Stimulated activated CD4-positive, alpha-beta T cell treated with anti-CD3 and anti-CD28 coated beads, Interleukin-1b, Interleukin-23, amount 100 ng/mL, for 24 hours (primary cell): ENCODE results near the gene VAMP8.
"Not testable (repeated sequence)": the region's sequence is repeated elsewhere in the genome, so short reads cannot be mapped to it uniquely, and the experiment has no call there.

Experiments used
- DNase-seq, 4 experiments: peaks; one replicate each; pipeline ENCODE4 v3.0.0-alpha.2; 2020; ENCODE audit warnings: low read depth in 4 of 4, low spot score in 1 of 4

Gene VAMP8

DNA sequence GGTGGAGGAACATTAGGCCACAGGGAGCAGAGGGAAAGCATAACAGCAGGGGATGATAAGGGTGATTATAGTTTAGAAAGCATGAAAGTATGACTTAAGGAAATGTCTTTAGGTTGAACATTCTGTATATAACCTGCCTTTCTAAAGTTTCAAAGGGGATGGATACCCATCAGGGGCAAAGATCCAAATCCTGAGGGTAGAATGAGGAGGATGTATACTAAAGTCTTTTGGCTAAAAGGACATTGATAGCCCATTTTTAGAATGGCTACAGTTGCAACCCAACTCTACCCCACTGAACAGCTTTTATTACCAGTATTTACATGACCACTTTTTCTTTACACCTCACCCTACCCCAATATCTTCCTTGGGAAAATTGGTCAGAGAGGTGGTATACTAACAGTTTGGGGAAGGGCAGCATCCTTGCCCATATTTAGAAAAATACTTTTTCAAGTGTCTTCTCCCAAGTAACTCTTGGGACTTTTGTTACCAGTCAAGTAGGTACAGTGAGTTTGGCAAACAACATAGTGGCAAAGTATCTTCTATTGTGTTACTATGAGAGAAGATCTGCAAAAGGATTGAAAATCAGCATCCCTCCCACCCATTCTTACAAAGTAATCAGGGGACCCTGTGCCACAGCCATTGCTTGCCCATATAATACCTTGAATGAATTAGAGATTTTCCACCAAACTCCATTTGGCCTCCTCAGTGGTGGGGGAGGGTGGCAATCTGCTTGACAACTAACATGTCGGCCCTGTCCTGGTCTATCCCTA is 30.1 kb upstream of the VAMP8 start:
- no peak for DNase-seq

DNA sequence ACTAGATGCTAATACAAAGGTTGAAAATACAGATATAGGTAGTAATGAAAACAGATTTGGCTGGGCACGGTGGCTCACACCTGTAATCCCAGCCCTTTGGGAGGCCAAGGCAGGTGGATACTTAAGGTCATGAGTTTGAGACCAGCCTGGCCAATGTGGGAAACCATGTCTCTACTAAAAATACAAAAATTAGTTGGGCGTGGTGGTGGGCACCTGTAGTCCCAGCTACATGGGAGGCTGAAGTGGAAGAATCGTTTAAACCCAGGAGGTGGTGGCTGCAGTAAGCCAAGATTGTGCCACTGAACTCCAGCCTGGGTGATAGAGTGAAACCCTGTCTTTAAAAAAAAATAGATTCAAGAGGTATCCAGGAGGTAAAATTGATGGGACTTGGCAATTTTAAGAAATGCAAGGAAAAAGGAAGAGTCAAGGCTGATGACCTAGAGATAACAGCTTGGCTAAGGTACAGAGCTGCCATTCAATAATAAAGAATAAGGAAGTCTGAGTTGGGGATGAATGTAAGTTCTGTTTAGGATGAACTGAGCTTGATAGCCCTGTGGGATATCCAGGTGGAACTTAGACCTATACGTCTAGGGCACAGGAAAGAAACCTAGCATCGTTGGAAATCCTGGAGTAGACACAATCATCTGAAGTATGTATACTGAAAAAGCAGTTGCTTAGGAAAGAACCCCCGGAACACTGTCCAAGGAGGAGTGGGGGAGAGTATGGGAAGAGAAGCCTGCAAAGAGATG is 29.4 kb upstream of the VAMP8 start:
- DNase-seq: no peak

DNA sequence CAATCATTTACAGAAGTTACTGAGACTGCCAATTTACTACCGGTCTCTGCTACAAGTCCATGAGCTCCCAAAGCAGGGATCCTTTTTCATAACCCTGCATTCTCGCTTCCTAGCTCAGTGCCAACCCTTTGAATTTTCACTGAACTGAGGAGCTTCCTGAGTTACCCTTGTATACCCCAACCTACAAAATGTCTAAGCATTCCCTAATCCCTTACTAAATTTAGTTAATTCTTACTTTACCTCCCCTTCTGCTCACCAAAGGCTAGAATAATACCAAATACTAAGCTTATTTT is 28.8 kb upstream of the VAMP8 start:
- no peak for DNase-seq

DNA sequence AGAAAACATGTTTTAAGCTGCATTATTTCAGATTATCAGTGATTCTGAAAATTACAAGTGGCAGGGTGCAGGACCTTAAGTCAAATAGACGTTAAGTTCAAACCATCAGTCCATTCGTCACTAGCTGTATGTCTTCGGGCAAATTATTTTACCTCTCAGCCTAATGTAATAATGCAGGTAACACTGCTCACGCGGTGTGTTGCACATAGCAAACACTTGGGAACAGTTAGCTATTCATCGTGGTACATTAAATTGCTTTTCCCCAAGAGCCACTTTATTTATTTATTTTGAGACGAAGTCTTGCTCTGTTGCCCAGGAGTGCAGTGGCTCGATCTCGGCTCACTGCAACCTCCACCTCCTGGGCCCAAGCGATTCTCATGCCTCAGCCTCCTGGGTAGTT is 28.3 kb upstream of the VAMP8 start:
- no peak for DNase-seq

DNA sequence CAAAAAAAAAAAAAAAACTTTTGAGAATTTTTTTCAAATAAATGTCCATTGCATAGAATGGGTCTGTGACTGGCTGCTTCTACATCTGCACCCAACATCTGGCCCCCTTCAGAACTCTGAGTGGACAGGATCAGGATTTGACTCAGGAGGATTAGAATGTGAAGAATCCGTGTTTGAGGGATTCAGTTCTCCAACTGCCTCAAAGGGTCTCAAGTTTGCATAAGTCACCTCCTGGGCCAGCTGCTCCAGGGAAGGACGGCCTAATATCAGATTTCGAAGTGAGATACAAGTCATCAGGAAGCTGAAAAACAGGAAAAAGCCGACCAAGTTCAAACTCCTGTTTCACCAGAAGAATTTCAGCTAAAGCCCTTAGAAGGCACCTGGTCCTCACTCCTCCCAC is 27.6 kb upstream of the VAMP8 start:
- no peak for DNase-seq

DNA sequence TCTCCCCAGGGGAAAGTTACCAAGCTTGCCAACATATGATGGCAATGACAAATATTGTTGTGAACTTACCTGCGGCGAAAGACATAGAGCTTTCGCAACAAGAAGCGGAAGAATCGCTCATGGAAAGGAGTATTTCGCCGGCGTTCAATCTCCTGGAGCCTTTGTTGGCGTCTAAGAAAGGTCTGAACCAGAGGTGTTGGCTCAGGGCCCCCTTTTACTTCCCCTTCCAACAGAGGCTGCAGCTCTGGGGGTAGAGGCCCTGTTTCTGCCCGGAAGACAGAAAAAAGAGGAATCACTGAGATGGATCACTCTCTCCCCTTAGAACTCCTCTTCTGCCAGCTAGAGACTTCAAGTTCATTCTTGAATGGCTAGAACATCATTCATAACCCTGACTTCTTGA is 26.9 kb upstream of the VAMP8 start:
- no peak for DNase-seq

DNA sequence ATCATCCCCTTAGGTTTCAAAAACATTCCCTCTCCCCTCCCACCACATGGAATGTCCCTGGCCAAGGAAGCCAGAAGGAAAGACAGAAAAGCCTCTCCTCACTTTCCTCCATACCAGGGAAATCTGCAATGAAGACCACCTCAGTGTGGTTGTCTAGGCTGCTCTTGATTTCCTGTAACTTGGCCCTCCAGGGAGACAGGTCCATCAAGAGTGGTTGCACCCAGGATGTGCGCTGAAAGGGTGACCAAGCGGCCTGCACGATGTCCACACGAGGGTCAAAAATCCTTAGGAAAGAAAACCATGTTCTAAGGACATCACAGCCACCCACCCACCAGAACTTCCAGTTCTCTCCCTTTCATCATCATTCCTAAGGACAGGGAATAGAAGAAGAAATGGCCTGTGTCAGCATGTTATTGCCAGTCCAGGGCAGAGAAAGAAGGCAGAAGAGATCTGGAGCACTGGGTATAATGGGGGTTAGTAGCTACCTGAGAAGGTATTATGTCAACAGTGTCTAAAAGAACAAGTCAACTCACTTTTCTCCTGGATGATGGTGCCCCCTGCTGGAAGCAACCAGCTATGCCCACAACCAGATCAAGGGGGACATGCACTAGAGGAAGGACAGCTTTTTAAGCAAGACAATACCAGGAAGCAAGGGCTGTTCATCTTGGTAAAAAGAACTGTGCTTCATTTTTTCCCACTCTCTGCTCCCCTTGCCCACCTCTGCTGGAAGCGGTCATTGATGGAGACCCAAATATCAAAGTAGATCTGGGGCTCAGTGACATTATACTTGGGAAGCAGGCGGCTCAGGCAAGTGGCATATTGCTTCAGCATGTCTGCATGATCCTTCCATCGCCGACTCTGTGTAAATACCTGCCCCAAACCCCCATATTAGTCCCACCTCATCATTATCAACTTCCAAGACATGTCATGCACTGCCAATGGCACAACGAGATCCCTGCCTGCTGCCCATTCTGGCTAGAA is 25.4 kb upstream of the VAMP8 start:
- peak; percentile 73 to 79 (median 75) for DNase-seq

DNA sequence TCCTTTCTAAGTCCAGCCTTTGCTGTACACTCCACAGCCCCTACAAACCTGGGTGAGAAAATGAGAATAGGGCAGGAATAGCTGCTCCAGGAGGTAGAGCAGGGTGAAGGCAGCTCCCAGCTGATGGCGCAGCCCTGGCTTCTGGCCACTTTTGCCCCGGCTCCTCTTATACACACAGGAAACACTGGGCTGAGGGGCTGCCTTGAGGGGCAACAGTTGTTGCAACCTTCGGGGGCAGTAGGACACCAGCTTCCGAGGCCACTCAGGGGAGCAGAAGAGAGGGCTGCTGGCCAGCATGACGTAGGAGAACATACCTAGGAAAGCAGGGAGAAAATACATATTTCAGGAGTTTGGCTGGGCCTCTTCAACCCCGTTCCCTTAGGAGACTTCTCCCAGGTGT is 24.2 kb upstream of the VAMP8 start:
- no peak for DNase-seq

DNA sequence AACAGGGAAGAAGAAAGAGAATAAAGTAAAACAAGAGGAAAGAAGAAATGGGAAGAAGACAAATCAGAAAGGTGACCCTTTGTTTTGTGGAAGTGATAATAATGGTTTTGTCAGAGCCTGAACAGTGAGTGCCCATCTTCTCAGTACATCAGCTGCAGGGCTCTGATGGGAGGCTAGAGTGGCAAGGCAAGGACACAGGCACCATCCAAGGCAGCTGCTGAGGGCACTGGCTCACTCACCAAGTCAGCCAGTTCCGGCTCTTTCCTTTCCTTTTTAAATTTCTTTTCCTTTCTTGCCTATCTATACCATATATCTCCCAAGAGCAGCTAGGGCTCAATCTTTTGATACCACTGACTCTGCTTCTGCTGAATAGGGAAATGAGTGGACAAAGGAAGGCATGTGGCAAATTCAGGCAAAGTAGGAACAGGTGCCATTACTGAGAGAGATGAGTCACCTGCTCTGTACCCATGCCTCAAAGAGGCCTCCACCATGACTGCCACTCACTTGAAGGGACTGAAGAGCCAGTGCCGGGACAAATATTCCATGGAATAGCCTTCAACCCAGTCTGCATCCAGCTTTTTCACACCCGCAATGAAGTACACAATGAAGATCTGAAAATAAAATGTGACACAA is 22.3 kb upstream of the VAMP8 start:
- no peak for DNase-seq

DNA sequence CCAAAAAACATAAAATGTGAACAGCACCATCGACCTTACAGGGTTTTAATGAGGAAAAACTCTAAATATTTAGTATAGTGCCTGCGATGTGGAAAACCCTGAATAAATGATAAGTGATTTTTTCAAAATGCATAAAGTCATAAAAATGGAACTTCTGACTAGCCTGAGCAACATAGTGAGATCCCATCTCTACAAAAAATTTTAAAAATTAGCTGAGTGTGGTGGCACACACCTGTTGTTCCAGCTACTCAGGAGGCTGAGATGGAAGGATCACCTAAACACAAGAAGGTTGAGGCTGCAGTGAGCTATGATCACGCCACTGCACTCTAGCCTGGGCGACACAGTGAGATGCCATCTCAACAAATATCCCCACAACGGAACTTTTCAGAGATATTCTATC is 20.3 kb upstream of the VAMP8 start:
- DNase-seq: no peak

DNA sequence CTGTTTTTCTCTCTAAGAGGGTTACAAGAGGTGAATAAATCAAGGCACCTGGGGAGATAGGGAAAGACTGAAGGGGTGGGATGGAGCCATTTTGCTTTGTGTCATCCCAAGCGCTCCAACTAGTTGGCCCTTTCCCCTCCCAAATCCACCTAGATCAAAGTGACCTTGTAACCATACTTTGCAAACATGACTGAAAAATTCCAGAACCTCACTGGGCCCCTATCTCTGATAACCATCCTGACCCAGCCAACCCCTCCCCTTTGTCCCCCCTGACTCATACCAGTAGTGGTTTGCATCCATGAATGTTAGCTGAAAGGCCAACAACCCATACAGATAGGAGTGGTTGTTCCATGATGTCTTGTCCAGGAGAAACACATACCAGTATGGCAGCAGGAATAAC is 19.2 kb upstream of the VAMP8 start:
- no peak for DNase-seq

DNA sequence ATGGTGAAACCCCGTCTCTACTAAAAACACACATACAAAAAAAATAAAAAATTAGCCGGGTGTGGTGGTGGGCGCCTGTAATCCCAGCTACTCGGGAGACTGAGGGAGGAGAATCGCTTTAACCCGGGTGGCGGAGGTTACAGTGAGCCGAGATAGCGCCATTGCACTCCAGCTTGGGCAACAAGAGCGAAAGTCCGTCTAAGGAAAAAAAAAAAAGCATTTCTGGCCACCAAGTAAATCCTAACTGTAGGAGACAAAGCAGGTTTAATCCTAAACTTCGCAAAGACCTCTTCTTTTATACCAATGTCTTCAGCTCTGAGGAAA is 17.0 kb upstream of the VAMP8 start:
- not testable (repeated sequence) for DNase-seq

DNA sequence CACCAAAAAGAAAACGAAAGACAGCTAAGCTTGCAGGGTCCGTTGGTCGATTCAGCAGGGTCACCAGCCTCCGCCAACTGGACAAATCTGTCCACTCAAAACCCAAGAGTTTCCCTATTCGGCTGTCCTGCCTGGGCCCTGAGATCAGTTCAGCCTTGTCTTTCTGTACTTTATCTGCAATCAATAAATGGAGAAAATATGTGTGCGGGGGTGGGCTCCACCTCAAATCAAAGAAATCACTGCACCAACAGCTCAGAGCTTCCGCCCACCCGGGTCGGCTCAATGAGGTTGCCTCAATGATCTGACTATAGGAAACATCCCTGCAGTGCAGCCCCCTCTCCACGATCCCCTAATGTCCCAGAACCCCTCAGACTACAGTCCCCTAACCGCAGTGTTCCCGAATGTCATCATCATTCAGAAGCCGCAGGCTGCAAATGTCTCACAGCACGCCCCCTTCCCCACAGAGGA is 16.5 kb upstream of the VAMP8 start:
- no peak for DNase-seq

DNA sequence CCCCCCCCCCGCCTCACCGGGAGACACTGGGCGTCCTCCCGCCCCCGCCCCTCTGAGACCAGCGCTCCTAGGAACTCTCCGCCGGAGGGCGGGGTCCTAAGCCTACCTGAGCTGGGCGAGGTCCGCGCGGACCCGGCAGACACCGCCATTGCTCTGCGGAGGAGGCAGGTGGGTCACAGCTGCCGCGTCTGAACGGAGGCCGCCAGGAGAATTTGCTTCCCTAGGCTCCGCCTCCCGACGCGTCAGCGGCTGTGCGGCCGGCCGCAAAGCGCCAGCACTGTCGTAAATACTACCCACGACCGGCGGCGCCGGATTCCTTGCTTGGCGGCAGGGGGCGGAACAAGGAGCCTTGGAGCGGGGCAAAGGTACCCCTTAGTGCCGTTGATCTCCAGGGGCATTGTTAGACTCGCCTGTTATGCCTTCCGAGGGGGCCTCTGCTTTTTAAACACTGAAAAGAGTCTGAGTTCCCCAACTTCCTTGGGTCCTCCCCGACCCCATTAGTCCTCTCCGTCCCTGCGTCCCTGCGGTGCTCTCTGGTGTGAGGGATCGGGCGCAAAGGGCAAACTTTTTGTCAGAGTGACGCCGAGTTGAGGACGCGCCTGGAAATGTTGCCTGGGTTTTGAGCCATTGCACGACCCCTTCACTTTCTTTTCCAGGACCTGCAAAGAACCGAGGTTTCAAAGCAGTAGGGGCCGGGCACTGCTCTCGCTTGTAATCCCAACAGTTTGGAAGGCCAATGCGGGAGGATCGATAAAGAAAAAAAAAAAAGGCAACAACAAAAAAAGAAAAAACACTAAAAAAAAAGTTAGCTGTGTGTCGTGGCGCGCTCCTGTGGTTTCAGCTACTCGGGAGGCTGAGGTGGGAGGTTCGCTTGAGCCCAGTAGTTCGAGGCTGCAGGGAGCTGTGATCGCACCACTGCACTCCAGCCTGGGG is 15.8 kb upstream of the VAMP8 start, which contains the start of gene GGCX:
TSS of gene GGCX (minus strand) at position 214 of the 933 bp plus-strand sequence. CDS start at position 149, 65 bp downstream.
- DNase-seq: peak; percentile 88 to 94 (median 91)

DNA sequence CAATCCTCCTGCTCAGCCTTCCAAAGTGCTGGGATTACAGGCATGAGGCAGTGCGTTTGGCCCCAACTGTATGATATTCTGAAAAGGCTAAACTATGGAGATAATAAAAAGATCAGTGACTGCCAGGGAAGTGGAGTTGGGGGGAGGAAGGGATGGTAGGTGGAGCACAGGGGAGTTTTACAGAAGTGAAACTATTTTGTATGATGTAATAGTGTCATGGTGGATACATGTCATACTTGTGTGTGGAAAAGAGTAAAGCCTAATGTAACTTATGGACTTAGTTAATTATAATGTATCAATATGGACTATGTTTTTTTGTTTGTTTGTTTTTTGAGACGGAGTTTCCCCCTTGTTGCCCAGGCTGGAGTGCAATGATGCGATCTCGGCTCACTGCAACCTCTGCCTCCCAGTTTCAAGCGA is 13.2 kb upstream of the VAMP8 start:
- DNase-seq: no peak

DNA sequence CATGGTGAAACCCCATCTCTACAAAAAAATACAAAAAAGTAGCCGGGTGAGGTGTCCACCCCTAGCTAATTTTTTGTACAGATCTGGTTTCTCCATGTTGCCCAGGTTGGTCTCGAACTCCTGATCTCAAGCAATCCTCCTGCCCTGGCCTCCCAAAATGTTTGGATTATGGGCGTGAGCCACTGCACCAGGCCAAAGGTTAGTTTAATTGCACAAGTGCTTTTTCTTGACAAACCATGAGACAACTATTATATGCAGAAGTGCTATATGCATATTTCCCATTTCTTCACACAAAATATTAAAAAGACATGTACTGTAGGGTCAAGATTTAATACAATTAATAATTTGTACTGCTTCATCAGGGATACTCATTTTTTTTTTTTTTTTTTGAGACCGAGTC is 11.1 kb upstream of the VAMP8 start:
- DNase-seq: no peak

DNA sequence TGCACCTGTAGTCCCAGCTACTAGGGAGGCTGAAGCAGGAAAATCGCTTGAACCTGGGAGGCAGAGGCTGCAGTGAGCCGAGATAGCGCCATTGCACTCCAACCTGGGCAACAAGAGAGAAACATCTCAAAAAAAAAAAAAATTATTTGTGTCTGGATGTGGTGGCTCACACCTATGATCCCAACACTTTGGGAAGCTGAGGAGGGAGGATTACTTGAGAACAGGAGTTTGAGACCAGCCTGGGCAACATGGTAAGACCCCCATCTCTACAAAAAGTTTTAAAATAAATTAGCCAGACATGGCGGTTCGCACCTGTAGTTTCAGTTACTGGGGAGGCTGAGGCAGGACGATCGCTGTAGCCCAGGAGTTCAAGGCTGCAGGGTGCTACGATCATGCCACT is 1.6 kb upstream of the VAMP8 start:
- DNase-seq: no peak

DNA sequence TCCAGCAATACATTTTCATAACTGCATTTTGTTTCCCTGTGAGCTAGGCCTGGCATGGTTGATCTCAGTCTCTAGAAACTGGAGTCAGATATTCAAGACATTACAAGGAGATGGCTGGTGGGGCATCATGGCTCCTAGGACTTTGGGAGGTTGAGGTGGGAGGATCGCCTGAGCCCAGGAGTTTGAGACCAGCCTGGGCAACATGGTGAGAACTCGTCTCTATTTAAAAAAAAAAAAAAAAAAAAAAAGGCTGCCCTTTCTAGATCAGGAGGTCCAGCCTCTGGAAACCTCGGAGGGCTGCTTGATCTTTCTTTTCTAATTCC is 362 bp upstream of the VAMP8 start:
- no peak for DNase-seq

DNA sequence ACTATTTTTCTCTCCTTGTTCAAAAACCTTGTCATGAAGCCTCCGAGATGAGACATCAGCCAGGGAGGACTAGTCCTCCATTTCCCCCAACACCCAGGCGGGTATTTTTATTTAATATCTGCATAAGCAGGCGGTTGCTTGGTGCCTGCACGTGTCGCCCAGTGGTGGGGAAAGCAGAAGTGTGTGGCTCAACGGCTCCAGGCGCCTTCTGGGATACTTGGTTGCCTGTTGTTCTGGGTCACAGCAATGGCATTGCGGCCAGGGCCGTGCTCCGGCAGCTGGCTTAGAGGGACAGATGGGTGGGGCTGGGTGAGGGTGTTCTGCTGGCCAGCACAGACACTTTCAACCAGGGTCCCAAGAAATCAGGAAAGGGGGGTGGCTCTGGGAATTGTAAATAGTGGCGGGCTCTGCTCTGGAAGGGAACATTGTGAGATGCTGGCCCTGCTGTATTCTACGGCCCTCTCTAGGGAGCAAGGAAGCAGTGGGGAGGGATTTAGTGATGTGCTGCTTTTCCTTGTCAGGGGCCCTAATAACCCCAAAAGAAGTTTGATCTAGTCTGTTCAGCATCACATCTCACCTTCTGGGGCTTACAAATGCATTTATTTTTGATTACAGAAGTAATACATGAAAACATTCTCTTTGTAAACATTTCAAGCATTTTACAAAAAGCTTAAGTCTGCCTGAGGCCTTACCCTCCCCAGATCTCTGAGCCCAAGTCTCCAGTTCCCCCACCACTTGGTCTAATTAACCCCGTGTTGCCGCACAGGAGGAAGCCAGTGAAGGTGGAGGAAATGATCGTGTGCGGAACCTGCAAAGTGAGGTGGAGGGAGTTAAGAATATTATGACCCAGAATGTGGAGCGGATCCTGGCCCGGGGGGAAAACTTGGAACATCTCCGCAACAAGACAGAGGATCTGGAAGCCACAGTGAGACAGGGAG is 1.1 kb downstream of the VAMP8 start:
- DNase-seq: no peak
